Stomach (tissue), 4 donors: ENCODE measurements around the gene SULT1A3.

ENCODE experiments used
- POLR2AphosphoS5 ChIP-seq, 3 donors: sonication (generic); formaldehyde crosslinking; IDR thresholded peaks; one replicate each; pipeline ENCODE4 v1.6.1; 2016; ENCODE audit warnings: antibody characterized with exemption in 3 of 3
- TF ChIP-seq, protein P1 (sequence below), 7 experiments: fragments of 450-650 bp in 4 of 7; fragments of 200-600 bp in 3 of 7; sonication (generic) in 3 of 7; IDR thresholded peaks; one replicate each; pipeline ENCODE4 v1.5.1; 2016 to 2019; ENCODE audit warnings: antibody characterized with exemption in 7 of 7, control low read depth in 2 of 7, mild to moderate bottlenecking in 1 of 7

DNA sequence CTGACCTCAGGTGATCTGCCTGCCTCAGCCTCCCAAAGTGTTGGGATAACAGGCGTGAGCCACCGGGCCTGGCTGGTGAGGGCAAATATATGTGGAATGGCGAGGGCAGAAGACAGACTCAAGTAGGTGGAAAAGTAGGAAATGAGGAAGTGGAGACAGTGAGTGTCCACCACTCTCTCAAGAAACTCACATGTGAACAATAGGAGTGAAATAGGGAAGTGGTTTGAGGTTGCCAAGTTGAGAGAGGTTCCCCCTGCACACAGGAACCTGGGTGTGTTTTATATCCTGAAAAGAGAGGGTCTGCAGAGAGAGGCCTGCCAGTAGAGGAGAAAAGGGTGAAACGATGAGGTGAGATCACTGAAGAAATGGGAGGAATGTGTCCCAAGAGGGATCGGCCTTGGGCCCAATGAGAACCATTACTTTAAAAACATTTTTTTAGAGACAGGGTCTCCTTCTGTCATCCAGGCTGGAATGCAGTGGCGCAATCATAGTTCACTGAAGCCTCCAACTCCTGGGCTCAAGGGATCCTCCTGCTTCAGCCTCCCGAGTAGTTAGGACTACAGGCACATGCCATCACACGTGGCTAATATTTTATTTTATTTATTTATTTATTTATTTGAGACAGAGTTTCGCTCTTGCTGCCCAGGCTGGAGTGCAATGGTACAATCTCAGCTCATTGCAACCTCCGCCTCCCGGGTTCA lies 32.7 kb upstream of the SULT1A3 start:
- TF ChIP-seq, protein P1, sequence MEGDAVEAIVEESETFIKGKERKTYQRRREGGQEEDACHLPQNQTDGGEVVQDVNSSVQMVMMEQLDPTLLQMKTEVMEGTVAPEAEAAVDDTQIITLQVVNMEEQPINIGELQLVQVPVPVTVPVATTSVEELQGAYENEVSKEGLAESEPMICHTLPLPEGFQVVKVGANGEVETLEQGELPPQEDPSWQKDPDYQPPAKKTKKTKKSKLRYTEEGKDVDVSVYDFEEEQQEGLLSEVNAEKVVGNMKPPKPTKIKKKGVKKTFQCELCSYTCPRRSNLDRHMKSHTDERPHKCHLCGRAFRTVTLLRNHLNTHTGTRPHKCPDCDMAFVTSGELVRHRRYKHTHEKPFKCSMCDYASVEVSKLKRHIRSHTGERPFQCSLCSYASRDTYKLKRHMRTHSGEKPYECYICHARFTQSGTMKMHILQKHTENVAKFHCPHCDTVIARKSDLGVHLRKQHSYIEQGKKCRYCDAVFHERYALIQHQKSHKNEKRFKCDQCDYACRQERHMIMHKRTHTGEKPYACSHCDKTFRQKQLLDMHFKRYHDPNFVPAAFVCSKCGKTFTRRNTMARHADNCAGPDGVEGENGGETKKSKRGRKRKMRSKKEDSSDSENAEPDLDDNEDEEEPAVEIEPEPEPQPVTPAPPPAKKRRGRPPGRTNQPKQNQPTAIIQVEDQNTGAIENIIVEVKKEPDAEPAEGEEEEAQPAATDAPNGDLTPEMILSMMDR (IDR thresholded peaks at IDR 0.05): no peak
- no peak for TF ChIP-seq POLR2AphosphoS5 (IDR thresholded peaks at IDR 0.05)
